GM21447 (cell line): ENCODE measurements around the gene AUTS2.

Source experiments
- ATAC-seq: cut with Tn5 transposase; IDR thresholded peaks from one replicate; pipeline ENCODE4 v1.9.1; 2021; ENCODE audit not compliant: unreplicated experiment

AUTS2 gene

DNA sequence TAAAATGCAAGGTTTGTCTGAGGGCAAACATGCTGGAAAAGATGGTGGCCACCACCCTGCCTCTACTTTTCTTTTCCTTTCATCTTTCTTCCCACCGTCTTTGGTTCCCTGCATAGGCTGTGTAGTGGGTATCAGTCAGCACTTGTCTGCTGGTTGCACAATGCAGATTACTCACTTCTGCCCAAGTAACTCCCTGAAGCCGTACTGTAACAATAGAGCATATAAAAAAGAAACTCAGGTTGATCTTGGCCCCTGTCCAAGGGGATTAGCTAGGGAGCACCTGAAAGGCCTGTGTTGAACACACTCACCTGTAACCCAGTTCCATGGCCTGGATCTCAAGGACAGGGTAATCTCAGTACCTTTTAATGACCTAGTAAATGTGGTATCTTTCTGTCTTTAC lies 1000.7 kb downstream of the AUTS2 start:
- no peak for ATAC-seq

DNA sequence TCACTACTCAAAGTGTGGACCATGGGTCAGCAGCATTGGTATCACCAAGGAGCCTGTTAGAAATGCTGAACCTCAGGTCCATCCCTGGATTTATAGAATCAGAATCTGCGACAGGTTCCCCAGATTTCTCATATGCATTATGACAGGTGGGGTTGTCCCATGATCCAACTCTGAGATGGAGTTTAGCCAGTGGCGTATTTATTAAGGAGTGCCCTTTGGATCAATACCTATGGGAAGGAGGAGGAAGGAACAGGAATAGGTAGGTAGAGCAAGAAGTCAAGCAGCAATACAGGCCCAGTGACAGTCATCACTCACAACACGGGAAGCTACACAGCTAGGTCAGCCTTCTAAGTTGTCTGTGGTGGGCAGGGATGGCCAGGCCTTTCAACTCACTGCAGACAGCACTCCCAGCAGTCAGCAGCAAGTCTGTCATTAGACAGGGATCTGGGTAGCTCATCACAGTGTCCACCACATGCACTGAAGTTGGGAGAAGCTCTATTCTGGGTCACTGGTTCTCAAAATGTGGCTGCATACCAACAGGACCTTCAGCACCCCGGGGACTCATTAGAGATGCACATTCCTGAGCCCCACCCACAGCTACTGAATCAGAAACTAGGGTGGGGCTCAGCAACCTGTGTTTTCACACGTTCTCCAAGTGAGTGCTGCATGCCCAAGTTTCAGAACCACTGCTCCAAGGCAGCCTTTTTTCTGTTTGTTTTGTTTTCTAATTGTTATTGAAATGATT lies 1001.3 kb downstream of the AUTS2 start:
- ATAC-seq = no peak

DNA sequence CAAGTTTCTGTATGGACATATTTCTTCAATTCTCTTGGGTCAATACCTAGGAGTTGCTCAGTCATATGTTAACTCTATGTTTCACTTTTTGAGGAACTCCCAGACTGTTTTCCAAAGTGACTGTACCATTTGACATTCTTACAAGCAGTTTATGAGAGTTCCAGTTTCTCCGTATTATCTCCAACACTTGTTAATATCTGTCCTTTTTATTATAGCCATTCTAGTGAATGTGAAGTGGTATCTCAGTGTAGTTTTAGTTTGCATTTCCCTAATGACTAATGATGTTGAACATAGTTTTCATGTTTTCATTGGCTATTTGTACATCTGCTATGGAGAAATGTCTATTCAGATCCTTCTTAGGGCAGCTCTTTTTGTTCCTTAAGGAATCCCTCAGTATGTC lies 1002.7 kb downstream of the AUTS2 start:
- ATAC-seq = no peak

DNA sequence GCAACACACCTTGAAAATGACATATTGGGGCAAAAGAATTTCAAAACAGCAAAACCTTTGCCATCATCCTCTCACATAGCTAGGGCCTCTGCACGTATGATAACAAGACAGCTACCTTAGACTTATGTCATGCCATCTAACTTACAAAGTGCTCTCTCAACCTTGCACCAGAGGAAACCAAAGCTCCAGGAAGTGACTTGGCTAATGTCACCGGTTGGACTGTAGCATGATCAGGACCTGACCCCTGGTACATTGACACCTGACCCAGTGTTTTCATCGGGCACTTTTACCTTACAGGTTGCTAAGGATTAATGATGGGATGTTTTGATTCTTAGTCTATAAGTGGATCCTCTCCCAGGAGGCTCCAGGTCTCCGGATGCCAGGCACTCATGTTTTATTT lies 1003.8 kb downstream of the AUTS2 start:
- ATAC-seq = no peak

DNA sequence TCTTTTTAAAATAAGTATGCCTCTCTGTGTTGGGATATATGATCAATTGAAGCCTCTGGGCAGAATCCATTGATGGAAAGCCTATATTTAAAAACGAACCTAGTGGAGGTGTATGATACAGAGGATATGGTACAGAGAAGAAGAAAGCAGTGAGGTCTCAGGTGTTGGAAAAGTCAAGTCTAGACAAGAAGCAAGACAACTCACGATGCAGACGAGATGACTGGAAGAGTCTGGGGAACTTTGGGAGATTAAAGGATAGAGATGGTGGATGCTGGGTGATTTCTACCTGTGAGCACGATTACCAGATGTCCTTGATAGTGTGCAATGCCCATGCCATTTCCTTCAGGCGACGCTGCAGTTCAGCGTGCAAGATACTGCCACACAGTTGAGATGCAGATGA lies 1009.0 kb downstream of the AUTS2 start:
- ATAC-seq = no peak

DNA sequence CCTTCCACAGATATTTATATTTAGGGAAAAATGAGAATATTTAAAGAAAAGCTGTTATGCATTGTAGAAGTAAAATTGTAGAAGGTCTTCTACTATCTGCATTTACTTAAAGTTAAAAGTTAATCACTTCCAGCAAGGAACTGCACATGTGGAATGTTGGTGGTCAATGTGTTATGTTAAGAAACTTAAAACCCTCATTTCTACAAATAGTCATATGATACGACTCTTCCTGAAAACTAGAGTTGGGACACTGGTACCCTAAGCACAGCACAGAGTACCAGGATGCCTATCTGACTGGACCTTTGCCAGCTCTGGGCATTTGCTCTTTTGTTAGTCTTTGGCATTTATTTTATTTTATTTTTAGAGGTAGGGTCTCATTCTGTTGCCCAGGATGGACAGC lies 1009.5 kb downstream of the AUTS2 start:
- ATAC-seq = no peak

DNA sequence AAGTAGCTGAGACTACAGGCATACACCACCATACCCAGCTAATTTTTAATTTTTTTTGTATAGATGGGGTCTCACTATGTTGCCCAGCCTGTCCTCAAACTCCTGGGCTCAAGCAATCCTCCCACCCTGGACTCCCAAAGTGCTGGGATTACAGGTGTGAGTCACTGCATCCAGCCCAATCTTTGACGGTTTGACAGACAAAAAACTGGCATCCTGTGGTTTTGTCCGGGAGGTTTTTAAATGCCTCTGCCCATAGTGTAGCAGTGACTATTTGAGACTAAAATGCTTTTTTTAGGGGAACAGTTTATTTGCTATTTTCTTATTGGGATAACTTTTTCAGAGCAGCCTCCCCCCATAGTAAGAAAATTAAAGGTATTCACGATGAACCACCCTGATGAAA lies 1010.0 kb downstream of the AUTS2 start:
- no peak for ATAC-seq

DNA sequence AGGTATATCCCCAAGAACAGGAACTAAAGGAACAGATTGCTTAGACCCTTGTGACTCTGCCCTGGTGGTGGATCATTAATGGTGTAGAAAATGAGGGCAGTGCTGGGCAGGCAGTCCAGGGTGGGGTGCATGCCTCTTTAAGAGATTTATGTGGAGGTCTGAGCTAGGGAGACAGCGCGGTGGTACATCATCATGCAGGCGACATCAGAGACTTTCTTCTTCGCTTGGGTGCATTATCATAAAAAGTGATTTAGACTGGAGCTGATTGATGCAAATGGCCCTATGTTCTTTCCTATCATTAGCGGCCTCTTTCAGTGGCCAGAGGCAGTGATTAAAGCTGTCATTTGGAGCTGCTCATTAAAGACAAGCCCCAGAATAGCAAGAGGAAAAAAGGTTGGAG lies 1014.5 kb downstream of the AUTS2 start:
- no peak for ATAC-seq

DNA sequence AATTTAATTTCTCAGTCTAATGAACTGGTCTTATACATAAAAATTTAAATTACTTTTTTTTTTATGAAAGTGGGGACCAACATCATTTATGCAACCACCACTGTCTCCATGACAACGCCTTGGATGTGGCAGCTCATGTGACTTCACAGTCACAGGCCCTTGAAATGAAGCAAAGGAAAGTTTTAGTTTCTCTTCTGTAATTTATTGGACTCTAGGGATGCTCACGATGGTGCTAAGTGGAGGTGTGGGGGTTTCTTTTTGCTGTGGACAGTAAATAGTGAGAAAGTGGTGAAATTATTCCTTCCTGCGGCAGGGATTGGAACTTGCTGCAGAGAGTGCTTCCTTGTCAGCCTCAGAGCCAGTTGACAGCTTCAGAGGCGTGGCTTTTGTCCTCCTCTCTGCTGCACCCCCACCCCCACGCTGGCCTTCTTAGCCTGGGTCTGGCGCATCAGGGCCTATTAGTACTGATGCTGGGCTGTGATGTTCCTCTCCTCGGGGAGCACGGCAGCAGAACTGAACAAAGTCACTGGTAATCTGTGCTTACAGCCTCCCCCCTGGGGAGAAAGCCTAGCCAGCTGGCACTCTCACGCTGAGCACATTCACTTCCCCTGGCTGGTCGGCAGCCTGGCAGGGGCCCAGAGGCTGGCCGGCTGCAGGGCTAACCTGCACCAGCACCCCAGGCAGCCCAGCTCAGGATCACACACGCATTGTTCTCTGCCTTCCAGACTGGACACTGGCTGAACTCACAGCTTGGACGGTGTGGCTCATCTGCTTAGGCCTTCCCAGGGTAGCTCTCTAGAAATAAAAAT lies 1016.2 kb downstream of the AUTS2 start:
- peak; percentile 59 for ATAC-seq

DNA sequence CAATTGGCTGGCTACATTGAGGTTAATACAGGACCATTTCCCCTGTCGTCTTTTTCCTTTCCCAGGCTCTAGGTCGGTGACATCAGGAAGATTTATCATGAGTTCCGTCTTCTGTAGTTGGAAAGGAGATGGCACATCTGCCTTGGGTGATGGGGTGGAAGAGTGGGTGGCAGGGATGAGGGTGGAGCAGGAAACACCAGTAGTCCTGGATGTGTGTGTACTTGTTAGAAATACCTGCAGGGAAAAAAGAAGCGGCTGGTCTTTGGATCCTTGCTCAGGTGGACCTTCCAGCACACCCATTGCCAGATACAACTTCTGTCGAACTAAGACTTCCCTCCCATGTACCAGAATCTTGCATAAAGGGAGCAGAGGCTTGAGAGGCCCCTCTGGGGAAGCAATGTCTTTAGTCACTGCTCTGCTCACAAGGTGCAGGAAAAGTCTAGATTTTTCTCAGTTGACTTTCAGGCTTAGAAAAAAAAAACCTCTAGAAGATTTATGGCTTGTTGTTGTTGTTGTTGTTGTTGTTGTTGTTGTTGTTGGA lies 1016.9 kb downstream of the AUTS2 start:
- no peak for ATAC-seq

DNA sequence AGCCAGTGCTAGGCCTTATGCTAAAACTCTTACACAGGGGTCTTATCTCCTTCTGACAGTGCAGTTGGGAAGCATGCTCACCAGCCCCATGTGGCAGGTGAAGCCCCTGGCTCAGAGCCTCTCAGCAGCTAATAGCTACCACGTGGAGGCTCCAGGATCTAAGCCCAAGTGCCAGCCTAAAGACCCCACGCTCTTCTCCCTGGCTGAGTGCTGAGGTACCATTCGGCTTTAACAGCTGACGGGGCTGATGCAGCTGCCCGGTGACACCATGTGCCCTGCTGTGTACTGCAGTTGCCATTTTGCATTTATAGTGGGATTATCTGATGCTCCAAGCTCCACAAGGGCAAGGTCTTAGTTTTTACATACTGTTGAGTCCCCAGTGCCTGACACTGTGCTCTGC lies 1017.9 kb downstream of the AUTS2 start:
- no peak for ATAC-seq

DNA sequence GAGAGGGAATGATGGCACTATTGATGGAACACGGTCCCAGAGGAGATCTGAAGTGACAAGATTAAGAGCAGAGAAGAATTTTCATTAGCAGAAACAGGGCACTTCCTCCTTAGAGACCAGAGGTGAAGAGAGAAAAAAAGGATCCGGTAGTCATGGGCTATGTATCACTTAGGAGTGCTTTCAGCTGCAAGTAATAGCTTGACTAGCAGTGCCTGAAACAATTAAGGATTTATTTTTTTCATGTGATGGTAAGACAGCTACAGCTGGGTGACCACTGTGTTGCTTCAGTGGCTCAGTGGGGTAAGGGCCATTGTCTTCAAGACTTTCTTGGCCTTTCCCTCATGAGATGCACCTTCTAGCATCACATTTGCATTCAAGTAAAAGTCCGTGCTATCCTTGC lies 1018.5 kb downstream of the AUTS2 start:
- ATAC-seq = no peak

DNA sequence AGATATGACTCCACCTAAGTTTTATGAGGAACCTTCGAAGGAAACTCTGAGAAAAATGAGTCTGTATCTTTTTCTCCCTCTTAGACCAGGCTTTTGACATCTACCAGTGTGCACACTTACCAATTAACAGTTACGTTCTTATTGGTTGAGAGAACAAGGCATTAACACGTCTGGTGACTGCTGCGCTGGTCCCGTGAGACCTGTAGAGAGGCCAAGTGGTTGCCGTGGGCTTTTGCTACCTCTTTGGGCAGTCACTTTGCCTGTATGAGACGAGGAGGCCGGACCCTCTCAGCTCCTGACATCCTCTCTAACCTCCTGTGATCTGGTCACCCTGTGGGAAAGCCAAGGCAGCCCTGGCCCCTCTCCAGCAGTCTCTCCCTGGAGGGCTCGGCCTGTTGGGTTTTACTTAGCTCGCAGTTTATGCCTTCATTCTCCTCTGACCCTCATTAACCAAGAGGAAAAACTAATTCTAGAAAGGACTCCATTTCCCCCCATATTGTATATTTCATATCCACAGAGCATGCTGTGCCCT lies 1019.8 kb downstream of the AUTS2 start:
- no peak for ATAC-seq

DNA sequence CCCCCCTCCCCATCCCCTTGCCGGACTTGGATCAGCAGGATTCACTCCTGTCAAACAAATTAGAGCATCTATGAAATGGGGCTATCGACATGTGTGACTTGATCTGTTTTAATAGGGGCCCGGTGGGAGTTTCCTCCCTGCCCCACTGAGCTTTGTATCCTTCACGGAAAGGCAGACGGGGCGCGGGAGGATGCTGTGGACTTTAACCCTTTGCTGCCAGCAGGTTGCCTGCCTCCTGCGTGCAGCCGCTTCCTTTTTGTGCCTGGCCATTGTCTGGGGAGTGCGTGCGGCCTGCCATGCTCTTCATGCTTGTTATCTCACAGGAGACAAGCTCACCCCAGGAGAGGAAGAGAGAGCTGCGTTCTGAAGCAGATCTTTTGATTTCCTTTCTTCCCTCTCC lies 1020.9 kb downstream of the AUTS2 start:
- no peak for ATAC-seq

DNA sequence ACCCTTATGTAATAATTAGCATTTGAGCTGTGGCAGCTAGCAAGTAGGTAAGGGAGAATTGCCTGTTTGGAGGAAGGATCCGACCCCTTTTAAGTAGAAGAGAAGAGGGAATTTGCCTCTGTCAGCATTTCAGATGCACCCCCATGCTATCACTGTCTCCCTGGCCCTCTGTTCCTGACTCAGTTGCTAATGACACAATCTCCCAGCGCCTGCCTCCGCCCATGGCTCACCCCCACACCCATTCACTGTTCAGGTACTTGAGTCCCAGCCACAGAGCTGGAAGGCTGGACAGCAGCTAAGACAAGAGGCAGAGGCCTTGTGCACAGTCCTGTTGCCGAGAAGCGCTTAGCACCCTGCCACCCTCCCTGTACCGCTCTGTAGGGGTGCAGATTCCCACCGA lies 1021.4 kb downstream of the AUTS2 start:
- ATAC-seq = no peak

DNA sequence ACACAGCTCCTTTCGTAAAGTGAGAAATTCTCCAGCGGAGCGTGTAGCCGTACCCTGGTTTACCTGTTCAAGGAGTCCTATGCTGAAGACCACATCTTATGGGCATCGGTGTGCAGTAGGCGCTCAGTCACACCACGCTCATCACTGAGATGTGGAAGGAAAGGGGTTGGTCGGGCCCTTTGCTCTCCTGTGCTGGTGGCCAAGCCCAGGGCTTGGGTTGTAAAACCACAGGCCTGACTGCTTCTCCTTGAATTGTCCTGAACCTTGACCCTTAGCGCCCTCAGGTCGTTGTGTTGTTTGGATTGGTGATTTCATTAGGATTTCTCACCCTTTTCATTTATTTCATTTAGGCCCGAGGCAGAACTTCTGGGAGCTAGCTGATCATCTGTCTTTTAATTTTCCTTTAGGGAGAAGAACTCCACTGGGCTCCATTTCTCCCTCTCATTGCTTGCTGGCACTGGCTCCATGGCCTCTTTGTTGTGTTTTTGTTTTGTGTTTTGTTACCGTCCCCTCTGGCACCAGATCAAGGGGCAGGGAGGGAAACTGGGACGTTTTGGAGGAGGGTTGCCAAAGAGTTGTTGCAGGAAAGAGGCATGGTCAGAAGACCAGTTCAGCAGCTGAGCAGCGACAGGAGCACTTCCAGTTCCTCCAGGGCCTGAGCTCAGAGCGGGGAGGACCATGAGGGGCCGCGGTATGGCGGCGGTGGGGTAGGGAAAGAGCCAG lies 1022.2 kb downstream of the AUTS2 start:
- no peak for ATAC-seq

DNA sequence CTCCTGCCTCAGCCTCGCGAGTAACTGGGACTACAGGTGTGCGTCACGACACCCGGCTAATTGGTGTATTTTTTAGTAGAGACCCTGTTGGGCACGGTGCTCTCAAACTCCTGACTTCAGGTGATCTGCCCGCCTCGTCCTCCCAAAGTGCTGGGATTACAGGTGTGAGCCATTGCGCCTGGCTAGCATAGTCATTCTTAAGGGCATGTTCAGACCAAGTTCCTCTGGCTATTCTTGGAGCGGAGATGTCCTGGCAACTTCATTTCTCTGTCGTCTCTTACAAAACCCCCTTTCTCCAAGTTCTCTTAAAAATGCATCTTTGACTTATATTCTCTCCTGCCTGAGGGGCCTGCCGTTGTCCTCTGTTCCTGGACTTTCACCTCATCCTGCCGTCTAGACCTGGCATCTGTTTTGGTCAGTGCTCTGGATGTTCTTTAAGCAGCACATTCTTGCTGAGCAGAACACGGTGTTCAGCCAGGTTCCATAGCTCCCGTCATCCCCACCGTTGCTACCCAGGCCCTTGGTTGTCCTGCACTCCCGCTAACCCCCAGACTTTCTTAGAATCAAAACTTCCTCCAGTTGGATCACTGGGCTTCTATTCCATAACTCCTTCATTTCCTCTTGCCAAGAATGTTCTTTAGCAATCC lies 1023.8 kb downstream of the AUTS2 start:
- ATAC-seq = no peak

DNA sequence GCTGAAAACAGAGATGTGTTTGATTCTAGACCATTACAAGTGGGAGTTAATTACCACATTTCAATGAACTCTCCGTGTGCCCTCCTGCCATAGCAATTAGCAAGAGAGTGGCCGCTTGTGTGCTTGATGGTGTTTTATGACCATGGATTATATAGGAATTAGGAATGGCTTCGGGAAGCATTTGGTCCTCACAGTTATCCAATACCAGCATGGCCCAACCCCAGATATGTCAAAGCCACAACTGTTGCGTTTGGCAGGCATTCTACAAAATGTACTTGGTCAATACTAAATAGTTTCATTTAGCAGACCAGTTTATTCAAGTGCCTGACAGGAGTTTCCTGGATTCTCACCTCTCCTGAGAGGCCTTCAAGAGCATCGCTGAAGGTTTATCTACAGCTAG lies 1024.7 kb downstream of the AUTS2 start:
- ATAC-seq = no peak

DNA sequence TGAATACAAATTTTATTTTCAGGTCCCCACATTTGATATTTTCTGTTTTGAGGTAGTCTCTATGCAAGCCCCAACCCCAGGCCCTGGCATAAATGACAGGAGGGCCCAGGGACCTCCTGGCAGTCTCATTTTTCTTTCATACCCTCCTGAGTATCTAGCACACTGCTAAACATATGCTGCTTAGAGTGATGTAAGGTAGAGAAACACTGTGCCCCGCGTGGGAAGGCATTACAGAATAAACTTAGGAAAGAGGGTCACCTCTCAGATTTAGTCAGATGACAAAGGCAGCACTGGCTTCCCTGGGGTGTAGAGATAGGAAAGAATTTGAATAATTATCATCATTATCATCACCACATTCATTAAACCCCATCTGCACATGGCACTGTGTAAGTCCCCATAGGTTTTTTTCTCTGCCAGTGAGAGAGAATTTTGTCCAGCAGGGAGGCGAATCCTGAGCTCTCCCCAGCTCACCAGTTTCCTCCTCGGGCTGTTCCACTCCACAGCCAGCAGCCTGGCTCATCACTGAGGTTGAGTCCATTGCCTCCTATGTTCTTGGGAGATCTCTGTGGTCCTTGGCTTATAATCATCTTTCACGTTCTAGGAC lies 1026.3 kb downstream of the AUTS2 start:
- no peak for ATAC-seq

DNA sequence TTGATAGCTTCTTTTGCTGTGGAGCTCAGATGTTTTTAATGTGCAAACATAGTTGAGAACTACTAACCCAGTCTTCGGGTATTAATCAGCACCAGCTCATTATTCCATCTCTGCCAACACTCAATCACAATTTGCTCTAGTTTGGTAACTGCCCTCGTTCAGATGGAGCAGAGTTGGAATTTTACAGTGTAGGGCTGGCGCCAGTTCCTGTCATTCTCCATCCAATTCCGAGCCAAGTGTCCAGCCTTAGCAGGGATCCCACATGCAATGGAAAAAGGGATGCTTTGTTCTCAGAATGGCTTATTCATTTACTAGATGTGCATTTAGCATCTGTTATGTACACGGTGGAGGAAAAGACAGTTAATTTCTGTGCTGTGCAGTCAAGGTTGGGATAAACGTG lies 1029.2 kb downstream of the AUTS2 start:
- no peak for ATAC-seq

DNA sequence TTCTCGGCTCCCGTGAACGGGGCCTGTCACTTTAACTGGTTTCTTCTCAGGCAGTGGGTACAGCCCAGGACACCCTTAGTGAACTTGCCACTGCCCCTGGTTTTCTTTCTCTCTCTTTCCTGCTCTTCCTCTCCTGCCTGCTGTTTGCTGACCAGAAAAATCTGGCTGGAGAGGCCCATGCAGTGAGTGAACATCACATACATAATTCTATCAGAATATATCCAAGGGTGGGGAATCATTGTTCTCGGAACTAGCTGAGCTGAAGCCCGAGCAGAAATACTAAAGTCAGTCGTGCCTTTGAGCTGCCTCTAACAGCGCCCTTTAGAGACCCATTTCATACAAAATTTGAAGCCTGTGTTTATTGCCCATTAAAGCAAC lies 1032.2 kb downstream of the AUTS2 start:
- no peak for ATAC-seq
